GM18508 (cell line): ENCODE results near the gene AMZ1.

Experiments used
- ATAC-seq: cut with Tn5 transposase; IDR thresholded peaks from one replicate; pipeline ENCODE4 v1.9.1; 2021; ENCODE audit warnings: moderate number of reproducible peaks; ENCODE audit not compliant: insufficient read depth, unreplicated experiment

AMZ1 gene

GRCh38 chr7:2651336-2651735, 36.7 kb upstream of the AMZ1 start:
- ATAC-seq, result no peak

DNA sequence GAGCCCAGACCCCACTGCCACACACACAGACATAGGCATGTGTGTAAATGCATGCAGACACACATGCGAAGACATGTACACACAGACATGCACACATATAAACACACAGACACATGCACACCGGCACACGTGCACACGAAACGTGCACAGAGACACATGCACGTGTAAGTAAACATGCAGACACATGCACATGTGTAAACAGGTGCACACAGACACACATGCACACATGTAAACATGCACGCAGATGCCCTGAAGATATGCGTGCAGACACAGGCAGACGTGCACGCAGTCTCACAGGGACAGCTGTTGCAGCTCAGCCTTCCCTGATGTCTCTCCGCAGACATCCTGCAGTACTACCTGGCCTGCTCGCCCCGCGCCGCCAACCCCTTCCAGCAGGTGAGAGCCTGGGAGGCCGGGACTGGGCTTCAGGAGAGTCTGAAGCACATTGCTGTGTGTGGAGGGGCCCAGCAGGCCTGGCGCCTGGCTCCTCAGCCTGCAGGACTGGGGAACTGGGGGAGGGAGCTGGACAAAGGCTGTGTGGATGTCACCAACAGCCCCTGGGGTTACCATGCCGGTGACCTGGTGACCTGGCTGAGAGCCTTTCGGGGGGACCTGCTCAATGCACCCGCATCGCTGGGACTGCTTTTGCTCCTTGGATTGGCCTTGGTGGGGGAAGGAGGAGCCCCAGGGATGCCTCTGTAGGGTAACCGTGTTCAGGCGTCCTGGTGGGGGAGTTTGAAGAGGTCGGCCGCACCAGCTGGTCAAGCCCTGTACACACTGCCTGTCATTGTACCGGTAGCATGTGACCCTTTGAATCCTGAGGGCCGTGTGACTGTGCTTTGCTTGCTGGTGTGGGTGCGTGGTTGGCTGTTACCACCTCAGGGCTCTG, 35.9 kb upstream of the AMZ1 start:
- ATAC-seq, result no peak

DNA sequence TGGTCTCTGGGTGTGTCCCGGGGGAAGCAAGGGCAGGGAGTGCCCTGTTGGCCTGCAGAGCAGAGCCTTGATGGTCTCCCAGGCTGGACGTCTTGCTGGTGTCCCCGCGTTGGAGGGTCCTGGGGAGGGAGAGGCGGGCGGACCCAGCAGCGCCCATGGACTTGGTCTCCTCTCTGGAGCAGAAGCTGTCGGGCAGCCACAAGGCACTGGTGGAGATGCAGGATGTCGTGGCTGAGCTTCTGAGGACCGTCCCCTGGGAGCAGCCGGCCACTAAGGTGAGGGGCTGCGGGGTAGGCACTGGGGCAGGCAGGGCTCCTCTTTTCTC, 35.3 kb upstream of the AMZ1 start:
- no peak for ATAC-seq

DNA sequence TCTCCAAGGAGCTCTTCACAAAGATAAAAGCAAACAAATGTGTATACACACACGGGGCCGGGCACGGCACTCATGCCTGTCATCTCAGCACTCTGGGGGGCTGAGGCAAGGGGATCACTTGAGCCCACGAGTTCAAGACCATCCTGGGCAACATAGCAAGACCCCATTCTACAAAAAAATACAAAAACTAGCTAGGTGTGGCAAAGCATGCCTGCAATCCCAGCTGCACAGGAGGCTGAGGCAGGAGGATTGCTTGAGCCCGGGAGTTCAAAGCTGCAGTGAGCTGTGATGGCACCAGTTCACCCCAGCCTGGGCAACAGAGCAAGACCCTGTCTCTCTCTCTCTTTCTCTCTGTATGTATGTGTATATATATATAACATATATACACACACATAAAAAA, 33.9 kb upstream of the AMZ1 start:
- no peak for ATAC-seq

GRCh38 chr7:2655870-2656614, 32.0 kb upstream of the AMZ1 start:
- no peak for ATAC-seq

GRCh38 chr7:2657208-2657607, 30.8 kb upstream of the AMZ1 start:
- no peak for ATAC-seq

DNA sequence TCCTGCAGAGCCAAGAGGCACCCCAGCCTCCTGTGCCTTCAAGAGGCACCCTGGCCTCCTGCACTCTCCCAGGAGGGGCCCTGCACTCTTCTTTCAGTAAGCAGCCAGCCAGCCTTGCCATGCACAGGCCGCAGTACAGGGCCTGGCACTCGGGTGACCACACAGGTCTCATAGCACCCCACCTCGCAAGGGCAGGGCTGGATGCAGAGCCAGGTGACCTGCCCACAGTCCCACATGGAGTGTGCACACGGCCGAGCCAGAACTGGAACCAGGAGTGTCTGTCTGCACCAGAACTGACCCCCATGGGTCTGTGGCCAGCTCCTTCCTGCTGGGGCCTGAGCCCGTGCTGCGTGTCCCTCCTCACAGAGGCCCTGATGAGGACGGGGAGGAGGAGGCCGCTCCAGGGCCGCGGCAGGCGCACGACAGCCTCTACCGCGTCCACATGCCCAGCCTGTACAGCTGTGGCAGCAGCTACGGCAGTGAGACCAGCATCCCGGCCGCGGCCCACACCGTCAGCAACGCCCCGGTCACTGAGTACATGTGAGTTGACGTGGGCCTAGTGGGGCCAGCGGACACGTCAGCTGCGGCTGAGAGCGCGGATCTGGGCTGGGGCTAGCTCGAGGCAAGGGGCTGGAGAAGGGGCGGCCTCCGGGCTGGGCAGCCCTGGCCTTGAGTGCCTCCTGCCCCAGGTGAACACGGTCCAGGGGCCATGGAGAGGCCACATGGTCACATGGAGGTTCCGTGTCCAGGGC, 29.9 kb upstream of the AMZ1 start:
- no peak for ATAC-seq

DNA sequence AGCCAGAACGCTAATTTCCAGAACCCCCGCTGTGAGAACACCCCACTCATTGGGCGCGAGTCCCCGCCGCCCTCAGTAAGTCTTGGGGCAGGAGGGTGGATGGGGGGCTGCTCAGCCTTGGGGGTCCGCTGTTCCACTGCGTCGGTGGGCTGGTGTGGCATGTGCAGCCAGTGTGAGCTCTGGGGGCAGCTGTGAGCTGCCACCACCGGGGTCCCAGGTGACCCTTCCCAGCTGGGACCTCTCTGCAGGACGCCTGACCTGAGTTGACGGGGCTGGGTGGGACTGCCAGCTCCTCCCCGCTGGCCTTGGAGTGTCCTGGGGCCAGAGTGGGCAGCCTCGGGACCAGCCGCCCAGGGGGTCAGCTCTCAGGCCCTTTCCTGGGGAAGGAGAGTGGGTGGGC, 29.1 kb upstream of the AMZ1 start:
- no peak for ATAC-seq

DNA sequence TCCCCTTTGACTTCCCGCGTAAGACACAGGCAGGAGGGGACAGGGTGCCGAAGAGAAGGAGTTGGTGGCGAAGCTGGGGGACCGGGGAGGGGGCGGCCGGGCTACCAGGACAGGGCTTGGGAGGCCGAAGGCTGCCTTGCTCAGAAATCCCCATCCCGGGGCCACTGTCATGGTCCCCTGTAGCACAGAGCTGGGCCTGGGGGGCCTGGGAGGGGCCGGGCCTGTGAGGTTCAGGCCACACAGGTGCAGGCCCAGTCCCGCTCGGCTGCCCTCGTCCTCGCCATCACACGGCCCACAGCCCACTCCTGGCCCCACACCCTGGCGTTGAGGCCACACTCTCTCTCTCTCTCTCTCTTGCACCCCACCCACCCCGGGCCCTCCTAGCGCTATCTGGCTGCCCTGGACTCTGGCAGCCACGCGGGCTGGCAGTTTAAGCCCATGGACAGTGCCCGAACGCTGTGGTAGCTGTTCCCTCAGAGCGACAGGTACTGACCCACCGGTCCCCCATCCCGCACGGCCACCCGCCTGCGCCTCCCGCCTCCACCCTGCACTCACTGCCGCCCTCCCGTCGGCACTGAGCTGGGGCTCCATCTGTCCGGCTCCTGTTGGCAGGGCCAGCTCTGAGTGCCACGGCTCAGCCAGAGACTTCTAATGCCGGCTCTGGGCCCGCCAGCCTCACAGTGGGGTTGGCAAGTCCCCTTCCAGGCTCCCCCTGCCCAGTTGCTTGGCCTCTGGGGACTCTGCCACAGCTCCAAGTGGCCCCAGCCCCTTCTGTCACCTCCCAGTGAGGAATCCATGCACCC, 28.2 kb upstream of the AMZ1 start:
- ATAC-seq, result no peak

DNA sequence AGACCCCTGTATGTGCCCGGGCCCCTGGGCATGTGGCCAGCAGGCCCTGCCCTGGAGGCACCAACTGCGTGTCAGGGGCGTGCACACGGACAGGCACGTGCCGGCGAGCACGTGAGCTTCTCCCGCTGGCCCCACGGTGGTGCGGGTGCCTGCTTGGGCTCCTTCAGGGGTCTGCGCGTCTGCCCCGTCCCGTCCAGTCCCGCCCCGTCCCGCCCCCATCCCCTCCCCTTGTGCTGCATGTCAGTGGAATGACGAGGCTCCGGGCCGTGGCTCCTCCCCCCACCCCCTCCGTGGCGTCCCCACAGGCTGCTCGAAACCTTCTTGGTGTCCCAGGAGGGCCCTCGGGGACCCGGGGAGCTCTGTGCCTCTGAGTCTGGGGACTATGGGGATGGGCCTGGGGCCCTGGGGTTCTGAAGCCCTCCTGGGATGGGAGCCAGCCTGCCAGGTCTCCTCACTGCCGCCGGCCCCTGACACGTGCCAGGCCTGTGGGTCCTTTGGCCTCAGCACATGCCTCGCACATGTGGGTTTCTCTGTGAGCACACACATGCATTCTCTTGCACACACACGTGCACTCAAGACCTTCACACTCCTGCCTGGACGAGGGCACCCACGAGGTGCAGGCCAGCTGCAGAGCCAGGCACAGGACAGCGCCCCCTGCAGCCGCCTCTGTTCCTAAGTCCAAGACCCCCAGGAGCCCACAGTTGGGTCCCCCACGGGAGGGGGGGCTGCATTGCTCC, 27.5 kb upstream of the AMZ1 start:
- no peak for ATAC-seq

GRCh38 chr7:2661096-2661449, 26.9 kb upstream of the AMZ1 start:
- no peak for ATAC-seq

- no peak for ATAC-seq
These were observed 26.3 kb upstream of the AMZ1 start for GRCh38 chr7:2661602-2662272.

- no peak for ATAC-seq
These were observed 25.5 kb upstream of the AMZ1 start for GRCh38 chr7:2662273-2663120.

DNA sequence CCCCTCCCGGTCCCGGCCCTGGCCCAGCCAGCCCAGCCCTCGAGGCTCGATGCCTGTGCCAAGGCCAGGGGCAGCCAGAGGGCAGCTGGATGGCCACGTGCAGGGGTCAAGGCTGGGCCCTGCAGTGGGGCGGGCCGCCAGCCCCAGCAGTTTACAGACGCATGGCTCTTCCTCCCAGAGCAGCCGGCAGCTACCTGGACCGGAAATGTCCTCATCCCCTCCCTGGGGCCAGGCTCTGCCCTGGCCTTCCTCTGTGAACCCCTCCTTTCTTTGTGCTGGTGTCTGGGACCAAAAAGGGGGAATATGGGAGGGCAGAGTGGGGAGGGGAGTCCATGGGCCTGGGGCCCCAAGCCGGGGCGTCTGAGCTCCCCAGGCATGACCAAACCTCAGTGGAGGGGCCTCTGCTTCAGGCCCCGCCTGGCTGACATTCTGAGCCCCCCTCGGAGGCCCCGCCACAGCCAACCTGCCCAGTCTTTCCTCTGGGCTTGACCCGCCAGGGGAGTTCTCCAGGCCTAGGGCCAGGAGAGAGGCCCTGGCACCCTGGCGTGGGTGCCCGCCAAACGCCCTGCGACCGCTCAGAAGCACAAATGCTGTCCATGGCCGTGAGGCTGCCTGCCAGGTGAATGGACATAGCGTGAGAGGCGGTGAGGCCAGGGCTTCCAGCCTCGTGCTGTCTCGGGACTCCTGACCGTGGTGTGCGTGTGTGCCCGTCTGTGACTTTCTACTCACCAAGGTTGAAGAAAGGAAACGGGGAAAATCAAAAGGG, 24.7 kb upstream of the AMZ1 start:
- ATAC-seq, result no peak

GRCh38 chr7:2663960-2664359, 24.0 kb upstream of the AMZ1 start:
- no peak for ATAC-seq

DNA sequence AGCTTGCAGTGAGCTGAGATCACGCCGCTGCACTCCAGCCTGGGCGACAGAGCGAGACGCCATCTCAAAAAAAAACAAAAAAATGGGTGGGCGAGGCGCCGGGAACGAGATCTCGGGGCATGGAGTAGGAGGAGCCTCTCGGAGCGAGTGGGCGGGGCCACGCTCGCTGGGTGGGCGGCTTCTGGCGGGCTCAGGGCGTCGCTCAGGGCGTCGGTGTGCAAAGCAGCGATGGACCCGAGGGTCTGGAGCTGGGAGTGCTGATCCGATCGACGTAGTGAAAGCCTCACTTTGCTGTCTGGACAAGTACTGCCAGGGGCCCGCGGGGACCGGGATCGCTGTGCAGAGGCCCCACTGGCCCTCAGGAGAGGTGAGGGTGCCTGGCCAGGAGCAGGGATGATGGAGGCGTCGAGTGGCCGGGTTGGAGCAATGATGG, 22.6 kb upstream of the AMZ1 start:
- ATAC-seq, result no peak

DNA sequence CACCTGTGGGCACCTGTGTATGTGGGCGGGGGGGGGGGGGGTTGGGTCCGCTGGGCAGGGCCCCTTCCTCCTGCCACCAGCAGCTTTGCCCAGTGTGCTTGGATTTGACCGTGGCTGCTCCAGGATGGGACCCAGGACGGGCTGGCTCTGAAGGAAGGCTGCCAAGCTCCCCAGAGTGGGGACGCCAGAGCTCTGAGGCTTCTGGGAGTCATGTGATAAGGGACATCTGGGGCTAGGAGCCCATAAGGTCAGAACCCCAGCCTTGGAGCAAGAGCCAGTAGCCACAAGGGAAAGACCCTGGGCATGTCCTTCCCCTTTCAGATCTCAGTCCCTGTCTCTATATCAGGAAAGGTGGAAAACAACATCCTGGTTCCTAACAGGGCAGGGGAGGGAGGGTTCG, 21.8 kb upstream of the AMZ1 start:
- ATAC-seq, result no peak
